Stimulated activated CD8-positive, alpha-beta memory T cell treated with anti-CD3 and anti-CD28 coated beads, Interleukin-7, amount 100 ng/mL, for 4 hours (primary cell): ENCODE data around the gene PALS1.
"Not testable (repeated sequence)": the region's sequence is repeated elsewhere in the genome, so short reads cannot be mapped to it uniquely, and the experiment has no call there.

Experiments
- DNase-seq, 2 donors: peaks; one replicate each; pipeline ENCODE4 v3.0.0-alpha.2; 2020; ENCODE audit warnings: low read depth in 2 of 2

Gene PALS1

GRCh38 chr14:67257906-67258305, 16.7 kb downstream of the PALS1 start:
- no peak for DNase-seq

- no peak for DNase-seq
Measured at GRCh38 chr14:67260965-67261364, 19.7 kb downstream of the PALS1 start.

- DNase-seq, result no peak
Measured at GRCh38 chr14:67263499-67264149, 22.4 kb downstream of the PALS1 start.

- no peak for DNase-seq
Measured at GRCh38 chr14:67265131-67265530, 23.9 kb downstream of the PALS1 start.

GRCh38 chr14:67267576-67268328, 26.5 kb downstream of the PALS1 start:
- DNase-seq, result no peak

GRCh38 chr14:67268426-67269150, 27.4 kb downstream of the PALS1 start:
- DNase-seq, result no peak

- DNase-seq, result no peak
Measured at GRCh38 chr14:67269298-67270060, 28.2 kb downstream of the PALS1 start.

GRCh38 chr14:67270145-67270753, 29.0 kb downstream of the PALS1 start:
- no peak for DNase-seq

GRCh38 chr14:67270933-67271332, 29.7 kb downstream of the PALS1 start:
- DNase-seq, result no peak

- DNase-seq, result not testable (repeated sequence)
Measured at GRCh38 chr14:67273281-67273680, 32.0 kb downstream of the PALS1 start.

- no peak for DNase-seq
Measured at GRCh38 chr14:67276131-67276530, 34.9 kb downstream of the PALS1 start.

GRCh38 chr14:67280506-67280905, 39.3 kb downstream of the PALS1 start:
- no peak for DNase-seq

GRCh38 chr14:67285876-67286452, 44.7 kb downstream of the PALS1 start:
- no peak for DNase-seq
